HG02642 (cell line): Measurements from ENCODE around the gene CFDP1.
"Not testable (repeated sequence)": the region's sequence is repeated elsewhere in the genome, so short reads cannot be mapped to it uniquely, and the experiment has no call there.

Experiments
- ATAC-seq: cut with Tn5 transposase; IDR thresholded peaks from one replicate; pipeline ENCODE4 v1.9.1; 2021; ENCODE audit warnings: mild to moderate bottlenecking; ENCODE audit not compliant: unreplicated experiment, poor library complexity

Gene CFDP1

DNA sequence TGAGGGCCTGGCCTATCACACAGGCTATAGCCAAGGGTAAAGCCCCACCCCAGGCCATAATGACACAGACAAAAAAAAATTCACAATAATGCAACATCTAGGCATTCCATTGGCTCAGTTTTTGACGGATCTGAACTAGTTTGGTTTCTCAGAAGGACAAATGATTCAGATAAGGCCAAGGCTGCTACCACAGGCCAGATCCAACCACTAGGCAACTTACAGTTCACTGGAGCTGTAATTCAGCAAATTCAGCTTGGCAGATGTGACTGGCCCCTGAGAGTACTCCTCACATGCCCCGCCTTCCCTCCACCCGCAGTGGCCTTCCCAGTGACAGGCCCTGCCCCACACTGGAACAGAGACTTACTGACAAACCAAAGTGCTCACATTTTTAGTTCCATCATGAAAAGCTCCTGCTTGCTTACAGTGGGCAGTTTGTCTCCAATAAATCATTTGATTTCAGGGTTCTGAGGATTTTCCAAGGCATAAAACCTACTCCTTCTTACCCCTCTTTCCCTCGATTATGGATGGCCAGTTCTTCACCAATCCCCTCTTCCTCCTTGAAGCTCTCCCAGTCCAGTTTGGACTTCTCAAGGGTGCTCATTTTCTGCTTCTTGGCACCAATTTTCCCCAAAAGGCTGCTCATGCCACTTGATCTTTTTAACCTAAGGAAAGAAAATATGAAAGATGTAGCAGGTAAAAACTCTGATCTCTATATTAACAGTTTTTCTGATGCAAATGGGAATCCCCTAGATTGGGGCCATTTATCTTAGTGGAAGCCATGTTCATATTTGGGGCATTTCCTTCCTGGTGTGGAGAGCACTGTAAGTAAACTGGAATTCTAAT is 128.6 kb downstream of the CFDP1 start:
- no peak for ATAC-seq

DNA sequence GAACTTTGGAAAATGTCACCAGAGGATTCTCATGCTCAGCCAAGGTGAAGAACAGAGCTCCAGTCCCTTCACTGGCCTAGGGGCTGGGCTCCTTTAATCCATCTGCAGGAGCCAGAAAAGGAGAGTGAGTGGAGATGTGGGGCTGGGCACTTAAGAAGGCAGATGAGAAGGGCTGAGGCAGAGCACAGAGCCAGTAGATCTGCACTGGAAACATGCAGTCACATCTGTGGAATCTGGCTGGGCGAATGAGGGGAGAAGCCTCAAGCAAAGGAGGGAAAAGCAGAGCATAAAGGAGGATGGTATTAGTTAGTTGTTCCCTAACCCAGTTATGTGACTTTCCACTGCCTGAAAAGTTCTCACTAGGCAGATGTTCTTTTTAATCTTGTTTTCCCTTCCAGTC is 131.5 kb downstream of the CFDP1 start:
- no peak for ATAC-seq

DNA sequence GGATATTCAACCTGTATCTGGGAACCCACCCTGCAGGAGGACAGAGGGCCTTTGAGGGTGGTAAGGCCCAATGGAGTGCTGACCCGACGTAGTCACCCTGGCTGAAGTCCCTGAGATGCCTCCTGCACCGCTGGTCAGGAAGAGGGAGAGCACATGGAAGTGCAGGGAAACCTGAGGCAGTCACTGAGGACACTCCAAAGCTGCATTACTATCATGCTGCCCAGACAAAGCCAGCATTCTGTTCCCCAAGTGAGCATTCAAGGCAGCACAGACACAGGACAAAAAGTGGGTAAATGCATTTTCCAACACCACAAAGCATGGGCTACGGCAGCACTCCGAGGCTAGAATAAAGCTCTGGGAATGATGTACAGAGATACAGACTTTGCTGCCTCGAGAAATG is 135.0 kb downstream of the CFDP1 start:
- ATAC-seq: no peak

DNA sequence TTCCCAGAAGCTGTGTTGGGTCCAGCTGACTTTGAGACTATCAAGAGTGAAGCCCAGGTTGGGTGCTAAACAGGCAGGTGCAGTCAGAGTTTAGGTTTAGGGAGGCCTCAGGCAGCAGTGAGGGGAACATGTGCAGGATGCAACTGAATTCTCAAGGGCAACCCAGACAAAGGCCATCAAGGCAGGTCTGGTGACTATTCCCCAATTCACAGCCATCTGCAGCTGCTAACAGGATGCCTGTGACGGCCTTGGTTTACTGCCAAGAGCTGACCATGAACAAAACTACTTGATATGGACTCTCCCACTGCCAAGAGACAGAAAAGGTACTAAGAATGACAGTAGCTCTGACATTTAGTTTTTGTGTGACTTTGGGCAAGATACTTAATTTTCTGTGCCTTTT is 136.7 kb downstream of the CFDP1 start:
- ATAC-seq: no peak

DNA sequence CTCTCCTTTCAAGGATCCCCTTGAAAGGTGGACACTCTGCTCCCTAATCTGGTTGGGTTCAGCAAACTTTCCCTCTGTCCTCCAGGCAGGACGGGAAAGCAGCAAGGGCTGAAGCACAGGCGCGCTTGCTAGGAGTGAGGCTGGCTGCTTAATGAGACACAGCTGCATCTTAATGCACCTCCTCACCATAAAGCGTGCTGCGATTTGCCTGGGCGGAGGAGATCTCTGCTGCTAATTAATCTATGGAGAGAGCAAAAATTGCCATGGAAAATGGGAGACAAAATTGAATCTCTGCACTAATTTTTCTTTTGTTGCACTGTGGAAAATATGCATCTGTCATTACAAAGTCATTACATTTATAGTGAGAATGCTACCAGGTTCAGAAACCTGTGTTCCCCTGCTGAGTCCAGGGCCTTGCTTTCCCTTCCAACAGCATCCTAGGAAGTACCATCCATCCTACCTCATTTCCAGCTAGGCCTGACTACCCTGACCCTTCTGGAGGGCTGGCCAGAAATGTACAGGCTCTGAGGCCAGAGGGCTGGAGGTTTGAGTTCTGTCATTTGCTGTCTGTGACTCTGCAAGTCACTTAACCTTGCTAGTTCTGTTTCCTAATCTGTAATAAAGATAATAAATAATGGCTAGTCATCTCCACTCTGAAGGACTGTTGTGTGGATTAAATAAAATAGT is 138.4 kb downstream of the CFDP1 start:
- no peak for ATAC-seq

DNA sequence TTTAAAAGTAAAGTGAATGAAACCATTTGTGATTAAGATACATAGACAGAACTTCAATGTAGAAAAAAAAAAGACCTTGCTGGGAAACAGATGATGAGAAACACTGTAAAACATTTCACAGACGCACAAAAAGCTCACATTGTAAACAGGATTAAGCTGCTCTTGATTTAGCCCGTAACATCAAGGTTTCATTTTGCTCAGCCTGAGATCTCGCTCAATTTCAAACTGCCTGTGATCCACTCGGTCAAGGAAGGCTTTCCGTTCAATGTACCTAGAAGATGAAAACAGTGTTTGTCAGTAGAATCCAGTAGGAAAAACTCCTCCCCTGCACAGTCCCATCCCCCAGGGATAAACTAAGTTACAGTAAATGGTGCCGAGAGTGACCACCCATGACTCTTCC is 139.5 kb downstream of the CFDP1 start:
- no peak for ATAC-seq

DNA sequence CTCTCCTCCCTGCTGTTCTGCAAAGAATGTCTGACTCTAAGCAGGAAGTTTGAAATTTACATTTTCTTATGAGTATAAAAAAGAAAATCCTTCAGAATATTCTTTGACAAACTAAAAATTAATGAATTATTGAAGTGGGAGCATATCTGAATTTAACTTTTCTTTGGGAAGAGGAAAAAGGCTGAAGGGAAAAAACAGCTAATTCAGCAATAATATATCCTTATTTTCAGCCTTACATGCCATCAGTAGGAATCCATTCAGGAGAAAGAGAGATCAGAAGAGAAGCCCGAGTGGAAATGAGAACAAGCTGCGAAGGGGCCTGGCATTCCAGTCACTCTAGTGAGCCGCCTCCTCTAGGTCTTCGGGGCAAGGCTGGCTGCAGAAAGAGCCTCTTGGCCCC is 140.1 kb downstream of the CFDP1 start:
- no peak for ATAC-seq

DNA sequence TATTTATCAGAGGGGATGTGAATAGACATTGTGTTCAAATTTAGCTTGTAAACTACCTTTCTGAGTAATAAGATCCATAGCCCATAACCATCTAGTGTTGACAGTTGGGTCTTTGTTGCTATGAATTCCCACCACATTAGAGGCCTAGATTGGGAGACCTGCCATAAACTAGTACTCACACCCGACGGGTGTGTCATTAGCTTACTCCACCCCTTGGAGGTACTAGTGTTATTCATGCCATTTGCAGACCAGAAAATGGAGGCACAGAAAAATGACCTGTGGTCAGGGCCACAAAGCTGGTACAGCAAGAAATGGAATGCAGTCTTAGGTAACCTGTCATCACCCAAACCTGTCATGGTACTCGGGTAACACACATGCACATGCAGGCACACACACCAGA is 140.6 kb downstream of the CFDP1 start:
- ATAC-seq: no peak

DNA sequence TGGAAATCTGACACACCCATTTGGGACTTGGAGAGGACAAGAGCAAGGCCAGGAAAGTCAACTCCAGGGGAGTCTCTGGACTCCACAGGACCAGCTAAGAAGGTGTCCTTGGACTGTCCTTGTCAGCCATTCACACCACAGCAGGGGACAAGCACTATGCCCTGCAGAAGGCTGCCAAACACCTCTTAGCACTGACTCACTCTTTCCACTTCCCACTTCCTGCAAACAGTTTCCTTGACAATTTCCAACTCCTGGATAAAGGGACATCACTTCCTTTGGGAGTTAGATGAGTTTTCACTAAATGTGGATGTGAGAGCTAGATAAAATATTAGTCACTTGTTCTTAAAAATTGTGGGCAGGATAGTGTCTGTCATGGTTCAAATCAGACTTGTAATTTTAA is 144.1 kb downstream of the CFDP1 start:
- ATAC-seq: no peak

DNA sequence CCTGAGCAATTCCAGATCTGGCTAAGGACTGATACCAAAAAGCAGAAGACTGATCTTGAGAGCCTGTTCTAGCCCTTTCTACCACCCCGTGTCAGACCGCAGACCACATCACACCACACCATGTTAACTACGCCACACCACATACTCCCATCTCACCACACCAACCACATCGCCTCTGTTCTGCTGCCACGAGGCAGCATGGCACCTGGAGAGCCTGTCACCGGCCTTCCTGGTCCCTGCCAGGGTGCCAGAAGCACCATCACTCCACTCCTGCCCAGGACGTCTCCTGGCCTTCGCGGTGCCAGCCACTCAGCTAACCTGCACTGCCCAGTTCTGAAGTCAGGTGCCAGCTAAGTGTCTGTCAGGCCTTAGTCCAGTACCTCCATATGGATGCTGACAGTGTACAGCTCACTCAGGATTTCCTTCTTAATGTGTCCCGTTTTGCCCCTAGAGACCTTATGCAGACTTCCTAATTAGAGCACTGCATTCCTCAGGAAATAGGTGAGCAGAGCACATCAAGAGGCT is 144.6 kb downstream of the CFDP1 start:
- ATAC-seq: no peak

DNA sequence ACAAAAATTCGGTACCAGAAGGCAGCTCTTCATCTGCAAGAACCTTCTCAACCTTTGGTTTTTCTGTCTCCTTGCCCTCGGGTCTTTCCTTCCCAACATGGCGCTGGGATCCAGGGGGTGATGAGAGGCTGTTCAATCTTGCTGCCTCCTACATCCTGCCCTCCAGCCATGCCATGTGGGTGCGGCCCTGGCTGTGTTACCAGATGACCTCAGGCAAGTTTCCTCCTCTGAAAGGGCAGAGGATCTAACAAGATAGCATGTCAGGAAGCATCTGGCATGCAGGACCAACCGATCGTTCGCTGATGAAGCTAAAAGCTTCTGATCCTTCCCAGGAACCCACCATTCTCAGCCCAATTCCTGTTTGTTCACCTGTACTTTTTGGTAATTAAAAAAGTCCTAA is 145.1 kb downstream of the CFDP1 start:
- no peak for ATAC-seq

DNA sequence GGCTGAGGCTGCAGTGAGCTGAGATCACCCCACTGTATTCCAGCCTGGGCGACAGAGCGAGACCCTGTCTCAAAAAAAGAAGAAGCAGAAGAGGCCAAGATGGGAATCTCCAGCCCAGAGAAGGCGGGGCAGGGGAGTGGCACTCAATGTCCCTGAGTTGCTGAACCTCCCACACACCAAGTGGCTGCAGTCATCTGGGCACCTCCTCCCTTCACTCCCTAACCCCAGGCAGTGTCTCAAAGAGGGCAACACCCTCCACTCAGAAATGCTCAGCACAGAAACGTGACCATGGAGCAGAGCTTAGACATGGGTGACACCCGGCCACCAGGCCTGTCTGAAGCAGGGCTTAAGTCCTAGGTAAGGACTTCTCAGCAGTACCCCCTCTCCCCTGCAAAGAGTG is 145.6 kb downstream of the CFDP1 start:
- no peak for ATAC-seq

DNA sequence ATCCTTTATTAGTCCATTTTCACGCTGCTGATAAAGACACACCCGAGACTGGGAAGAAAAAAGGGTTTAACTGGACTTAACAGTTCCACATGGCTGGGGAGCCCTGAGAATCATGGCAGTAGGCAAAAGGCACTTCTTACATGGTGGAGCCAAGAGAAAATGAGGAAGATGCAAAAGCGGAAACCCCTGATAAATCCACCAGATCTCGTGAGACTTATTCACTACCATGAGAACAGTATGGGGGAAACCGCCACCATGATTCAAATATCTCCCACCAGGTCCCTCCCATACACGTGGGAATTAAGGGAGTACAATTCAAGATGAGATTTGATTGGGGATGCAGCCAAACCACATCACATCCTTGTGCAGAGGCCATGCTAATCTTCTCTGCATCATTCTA is 146.9 kb downstream of the CFDP1 start:
- no peak for ATAC-seq

DNA sequence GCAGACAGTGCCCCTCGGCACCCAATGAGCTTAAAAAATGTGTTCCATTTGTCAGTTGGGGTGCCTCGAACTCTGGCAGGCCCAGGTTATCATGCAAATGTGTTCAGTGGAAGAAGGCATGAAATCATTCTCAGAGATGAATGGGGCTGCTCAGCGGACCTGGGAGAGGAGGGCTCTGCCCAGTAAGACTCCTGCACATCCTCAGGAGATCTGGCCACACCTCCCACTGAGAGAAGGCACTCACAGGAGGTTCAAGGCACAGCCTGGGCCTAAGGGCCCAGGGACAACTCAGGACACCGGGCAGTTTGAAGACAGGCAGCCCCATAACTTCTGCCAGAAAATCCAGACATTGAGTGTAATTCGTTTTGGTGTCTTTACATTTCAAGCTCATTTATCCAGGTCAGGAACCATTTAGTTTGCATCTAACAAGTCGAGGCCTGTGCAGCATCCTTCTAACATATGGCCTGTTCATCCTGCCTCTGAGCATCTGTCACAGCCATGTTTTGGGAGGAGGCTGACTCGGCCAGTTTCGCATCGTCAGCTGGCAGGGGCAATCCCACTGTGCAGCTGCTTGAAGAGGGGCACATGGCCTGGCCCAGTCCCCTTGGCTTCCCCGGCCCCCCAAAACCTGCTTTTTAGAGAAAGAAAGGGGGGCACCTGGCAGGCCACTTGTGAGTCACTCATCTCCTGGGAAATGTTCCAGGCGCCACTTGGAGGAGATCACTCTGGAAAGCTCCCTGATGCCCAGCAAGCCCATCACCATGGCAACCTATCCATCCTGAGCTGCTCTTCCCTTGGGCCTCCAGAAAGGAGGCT is 150.6 kb downstream of the CFDP1 start:
- ATAC-seq: no peak

DNA sequence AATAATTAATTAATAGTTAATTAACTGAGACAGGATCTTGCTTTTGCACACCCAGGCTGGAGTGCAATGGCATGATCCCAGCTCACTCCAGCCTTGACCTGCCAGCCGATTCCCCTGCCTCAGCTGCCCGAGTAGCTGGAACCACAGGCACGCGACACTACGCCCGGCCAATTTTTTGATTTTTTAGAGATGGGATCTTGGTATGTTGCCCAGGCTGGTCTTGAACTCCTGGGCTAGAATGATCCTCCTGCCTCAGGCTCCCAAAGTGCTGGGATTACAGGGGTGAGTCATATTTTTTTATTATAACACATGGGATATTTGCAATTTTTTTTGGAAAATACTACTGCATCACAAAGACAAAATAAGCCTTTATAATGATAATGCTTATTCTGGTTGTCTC is 151.5 kb downstream of the CFDP1 start:
- no peak for ATAC-seq

DNA sequence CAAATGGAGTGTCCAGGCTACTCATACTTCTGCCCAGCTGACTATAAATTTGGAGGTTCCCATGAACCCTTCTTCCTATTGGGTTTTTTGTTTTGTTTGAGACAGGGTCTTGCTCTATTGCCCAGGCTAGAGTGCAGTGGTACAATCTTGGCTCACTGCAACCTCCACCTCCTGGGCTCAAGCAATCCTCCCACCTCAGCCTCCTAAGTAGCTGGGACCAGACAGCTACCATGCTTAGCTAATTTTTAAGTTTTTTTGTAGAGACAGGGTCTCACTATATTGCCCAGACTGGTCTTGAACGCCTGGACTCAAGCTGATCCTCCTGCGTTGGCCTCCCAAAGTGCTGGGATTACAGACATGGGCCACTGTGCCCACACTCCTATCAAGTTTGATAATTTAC is 152.3 kb downstream of the CFDP1 start:
- not testable (repeated sequence) for ATAC-seq

DNA sequence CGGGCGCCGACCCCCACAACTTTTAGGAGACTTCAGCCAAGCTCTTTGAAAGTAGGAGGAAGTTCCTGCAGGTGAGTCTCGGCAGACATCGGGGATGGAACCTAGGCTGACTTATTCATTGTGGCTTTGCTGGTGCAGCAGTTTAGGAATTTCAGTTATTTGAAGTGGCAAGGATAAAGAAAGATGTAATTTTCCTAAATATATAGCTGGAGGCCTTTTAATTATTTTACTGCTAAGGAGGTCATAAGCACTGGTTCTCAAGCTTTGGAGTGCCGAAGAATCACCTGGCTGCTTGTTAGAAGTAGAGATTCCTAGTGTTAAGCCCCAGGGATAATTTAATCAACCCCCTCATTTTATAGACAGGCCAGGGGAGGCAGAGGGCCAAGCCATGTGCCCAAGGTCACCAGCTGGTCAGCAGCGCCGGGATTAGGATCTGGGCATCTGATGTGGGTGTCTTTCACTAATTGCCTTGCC is 152.9 kb downstream of the CFDP1 start:
- no peak for ATAC-seq

DNA sequence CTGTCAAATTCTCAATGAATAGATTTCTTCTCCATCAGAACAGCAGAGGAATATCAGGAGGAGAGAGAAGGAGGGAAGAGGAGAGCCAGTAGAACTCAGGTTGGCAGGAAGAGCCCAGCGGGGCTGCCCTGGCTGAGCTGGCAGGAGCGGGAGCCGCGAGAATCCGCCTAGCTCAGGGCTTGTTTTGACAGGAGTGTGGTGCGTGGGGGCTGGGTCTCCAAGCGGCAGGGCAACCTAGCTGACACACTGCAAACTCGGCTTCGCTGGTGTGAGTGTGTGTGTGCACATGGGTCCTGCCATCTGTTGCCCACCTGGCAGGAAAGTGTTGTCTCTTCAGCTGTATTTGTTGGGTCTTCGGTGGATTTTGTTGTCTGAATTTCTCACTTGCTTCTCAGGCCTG is 154.0 kb downstream of the CFDP1 start:
- ATAC-seq: no peak

DNA sequence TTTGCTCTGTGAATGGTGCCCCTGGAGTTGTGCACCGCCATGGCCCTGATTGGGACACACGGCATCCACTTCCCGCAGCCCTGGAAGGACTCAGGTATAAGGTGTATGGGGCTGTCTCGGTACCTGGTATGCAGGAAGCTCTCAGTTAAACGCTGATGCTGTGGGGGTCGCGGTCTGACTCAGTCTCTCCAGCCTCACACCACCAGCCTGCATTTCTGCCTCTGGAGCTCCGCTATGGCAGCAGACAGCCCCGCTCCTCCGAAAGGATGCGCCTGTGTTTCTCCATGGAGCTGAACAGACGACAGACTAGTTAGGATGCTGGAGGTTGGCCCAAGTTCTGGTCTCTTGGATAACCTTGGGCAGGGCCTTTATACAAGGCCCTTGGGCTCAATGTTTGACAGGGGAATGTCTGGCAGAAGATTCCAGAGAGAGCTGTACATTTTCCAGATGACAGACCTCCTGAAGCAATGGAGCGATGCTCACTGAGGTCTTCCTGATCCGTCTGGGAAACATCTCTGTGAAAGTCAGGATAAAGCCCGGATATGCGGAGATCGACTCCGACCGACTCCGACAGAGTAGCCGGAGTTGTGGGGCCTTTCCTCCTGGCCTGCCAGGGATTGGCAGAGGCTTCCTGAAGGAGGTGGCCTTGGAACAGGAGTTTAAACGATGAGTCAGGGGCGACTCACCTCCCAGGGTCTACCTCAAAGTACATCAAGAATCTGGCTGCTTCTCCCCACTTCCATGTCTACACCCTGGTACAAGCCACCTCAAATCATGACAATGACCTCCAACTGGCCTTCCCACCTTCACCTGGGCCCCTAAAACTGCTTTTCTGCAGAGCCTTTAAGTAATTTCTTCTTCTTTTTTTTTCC is 160.0 kb downstream of the CFDP1 start:
- no peak for ATAC-seq

DNA sequence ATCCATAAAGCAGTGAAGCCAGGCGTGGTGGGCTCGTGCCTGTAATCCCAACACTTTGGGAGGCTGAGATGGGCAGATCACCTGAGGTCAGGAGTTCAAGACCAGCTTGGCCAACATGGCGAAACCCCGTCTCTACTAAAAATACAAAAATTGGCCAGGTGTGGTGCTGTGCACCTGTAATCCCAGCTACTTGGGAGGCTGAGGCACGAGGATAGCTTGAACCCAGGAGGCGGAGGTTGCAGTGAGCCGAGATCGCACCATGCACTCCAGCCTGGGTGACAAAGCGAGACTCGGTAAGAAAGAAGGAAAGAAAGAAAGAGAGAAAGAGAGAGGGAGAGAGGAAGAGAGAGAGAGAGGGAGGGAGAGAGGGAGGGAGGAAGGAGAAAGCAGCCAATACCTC is 160.7 kb downstream of the CFDP1 start:
- not testable (repeated sequence) for ATAC-seq
